GM23338 (cell line): ENCODE measurements around the gene SPSB4. TPM values are rescaled to one million over a fixed set of nuclear protein-coding genes. Genes with fewer than 3 reads are reported as not detected.

Experiments used
- ATAC-seq: fragments of 200-7000 bp; cut with Tn5 transposase; 3 replicates; pipeline ENCODE4 v1.9.1; 2020
- DNase-seq: peaks from one replicate; pipeline ENCODE4 v3.0.0-alpha.2; 2015; ENCODE audit warnings: low spot score
- H2AFZ ChIP-seq: fragments of 200-600 bp; sonication (generic); 2 replicates; pipeline ENCODE4 v1.8.0; 2016; ENCODE audit warnings: antibody characterized with exemption, mild to moderate bottlenecking, moderate library complexity
- H3F3A ChIP-seq: fragments of 200-600 bp; sonication (generic); replicated peaks from 2 replicates; pipeline ENCODE4 v1.8.0; 2017; ENCODE audit warnings: antibody characterized with exemption, mixed run types, low read depth
- H3K27ac ChIP-seq: fragments of 200-600 bp; sonication (generic); 2 replicates; pipeline ENCODE4 v1.6.1; 2016; ENCODE audit warnings: low read depth
- H3K27me3 ChIP-seq: fragments of 200-600 bp; sonication (generic); 2 replicates; pipeline ENCODE4 v1.8.0; 2016; ENCODE audit warnings: mild to moderate bottlenecking, mixed run types, moderate library complexity; ENCODE audit not compliant: insufficient read depth
- H3K36me3 ChIP-seq: fragments of 200-600 bp; sonication (generic); 2 replicates; pipeline ENCODE4 v1.8.0; 2016; ENCODE audit warnings: mild to moderate bottlenecking; ENCODE audit not compliant: insufficient read depth
- H3K4me1 ChIP-seq: fragments of 200-600 bp; sonication (generic); 2 replicates; pipeline ENCODE4 v1.8.0; 2016; ENCODE audit warnings: mild to moderate bottlenecking, moderate library complexity; ENCODE audit not compliant: insufficient read depth
- H3K4me2 ChIP-seq: fragments of 200-600 bp; sonication (generic); 2 replicates; pipeline ENCODE4 v1.7.1; 2017; ENCODE audit warnings: mixed run types
- H3K4me3 ChIP-seq: fragments of 200-600 bp; sonication (generic); 2 replicates; pipeline ENCODE4 v1.6.1; 2016; ENCODE audit warnings: mixed run types
- H3K79me2 ChIP-seq: fragments of 200-600 bp; sonication (generic); replicated peaks from 2 replicates; pipeline ENCODE4 v1.8.0; 2017; ENCODE audit warnings: mild to moderate bottlenecking; ENCODE audit not compliant: insufficient read depth
- H3K9me2 ChIP-seq: fragments of 200-600 bp; sonication (generic); 2 replicates; pipeline ENCODE4 v1.8.0; 2017; ENCODE audit not compliant: insufficient read depth
- H4K20me1 ChIP-seq: fragments of 200-600 bp; sonication (generic); replicated peaks from 2 replicates; pipeline ENCODE4 v1.8.0; 2017; ENCODE audit warnings: mild to moderate bottlenecking; ENCODE audit not compliant: insufficient read depth
- H3K27ac Mint-ChIP-seq: 2 replicates; pipeline ENCODE4 v1.8.0; 2020; ENCODE audit warnings: inconsistent platforms, mild to moderate bottlenecking, moderate library complexity, mixed read lengths
- H3K27me3 Mint-ChIP-seq: 3 replicates; pipeline ENCODE4 v1.8.0; 2022; ENCODE audit warnings: low read depth, mild to moderate bottlenecking, moderate library complexity, mixed read lengths, inconsistent platforms; ENCODE audit not compliant: insufficient read depth, poor library complexity
- H3K36me3 Mint-ChIP-seq: 3 replicates; pipeline ENCODE4 v1.8.0; 2021; ENCODE audit warnings: low read depth, mild to moderate bottlenecking, inconsistent platforms, moderate library complexity, mixed read lengths
- H3K4me1 Mint-ChIP-seq: 3 replicates; pipeline ENCODE4 v1.8.0; 2020; ENCODE audit warnings: mild to moderate bottlenecking, inconsistent platforms, mixed read lengths
- H3K4me3 Mint-ChIP-seq: 3 replicates; pipeline ENCODE4 v1.8.0; 2021; ENCODE audit warnings: moderate library complexity, mild to moderate bottlenecking, inconsistent platforms, mixed read lengths
- H3K9me3 Mint-ChIP-seq: 3 replicates; pipeline ENCODE4 v1.8.0; 2020; ENCODE audit warnings: moderate library complexity, mild to moderate bottlenecking, inconsistent platforms, mixed read lengths
- CREB1 ChIP-seq: fragments of 250-450 bp; sonication (Bioruptor Pico); IDR thresholded peaks from 2 replicates; pipeline ENCODE4 v1.5.0; 2020; ENCODE audit warnings: low read depth, mild to moderate bottlenecking, moderate library complexity
- EZH2 ChIP-seq: fragments of 200-600 bp; sonication (generic); IDR thresholded peaks from one replicate; pipeline ENCODE4 v1.8.0; 2017; ENCODE audit warnings: antibody characterized with exemption, mild to moderate bottlenecking, low read depth; ENCODE audit not compliant: unreplicated experiment
- EZH2phosphoT487 ChIP-seq: fragments of 200-600 bp; sonication (generic); IDR thresholded peaks from one replicate; pipeline ENCODE4 v1.8.1; 2018; ENCODE audit warnings: antibody characterized with exemption; ENCODE audit not compliant: unreplicated experiment
- JUNB ChIP-seq: IDR thresholded peaks from one replicate; pipeline ENCODE4 v1.6.1; 2016; ENCODE audit warnings: antibody characterized with exemption; ENCODE audit not compliant: unreplicated experiment
- NANOG ChIP-seq: IDR thresholded peaks from 2 replicates; pipeline ENCODE4 v1.6.1; 2016; ENCODE audit warnings: antibody characterized with exemption, borderline replicate concordance
- POLR2AphosphoS5 ChIP-seq: IDR thresholded peaks from 2 replicates; pipeline ENCODE4 v1.6.1; 2016; ENCODE audit warnings: antibody characterized with exemption, low read depth
- REST ChIP-seq: IDR thresholded peaks from one replicate; pipeline ENCODE4 v1.6.1; 2018; ENCODE audit warnings: antibody characterized with exemption; ENCODE audit not compliant: unreplicated experiment
- STAT1 ChIP-seq: IDR thresholded peaks from one replicate; pipeline ENCODE4 v1.6.1; 2016; ENCODE audit warnings: antibody characterized with exemption; ENCODE audit not compliant: unreplicated experiment
- ZNF114 ChIP-seq: fragments of 250-450 bp; sonication (Bioruptor Pico); IDR thresholded peaks from 2 replicates; pipeline ENCODE4 v1.5.0; 2020; ENCODE audit warnings: mild to moderate bottlenecking, moderate library complexity
- ZNF331 ChIP-seq: fragments of 250-450 bp; sonication (Bioruptor Pico); IDR thresholded peaks from 2 replicates; pipeline ENCODE4 v1.5.0; 2020; ENCODE audit warnings: low read depth, mild to moderate bottlenecking, moderate library complexity
- ZNF462 ChIP-seq: fragments of 250-450 bp; sonication (Bioruptor Pico); IDR thresholded peaks from 2 replicates; pipeline ENCODE4 v1.5.0; 2020; ENCODE audit warnings: mild to moderate bottlenecking, moderate library complexity
- polyA plus RNA-seq: library from polyadenylated mRNA; unstranded; fragments of >200 nt; fragmentation: Nextera tagmentation; extraction: Ambion mirVana; gene quantifications from 2 replicates; pipeline ENCODE4 v1.2.1, GENCODE V29; 2016
- total RNA-seq: library from RNA; depleted of rRNA; stranded (reverse); fragments of >200 nt; shearing (Covaris generic); gene quantifications from 2 replicates; pipeline ENCODE4 v1.2.3, GENCODE V29; 2014
- TF ChIP-seq, protein P1 (sequence below): IDR thresholded peaks from 2 replicates; pipeline ENCODE4 v1.6.1; 2016; ENCODE audit warnings: antibody characterized with exemption
- TF ChIP-seq, protein P2 (sequence below), 2 experiments: fragments of 200-600 bp in 1 of 2; sonication (generic) in 1 of 2; conservative IDR thresholded peaks; 2 replicates each; pipeline versions ENCODE4 v1.5.1 to v1.6.1; 2016 to 2017; ENCODE audit warnings: antibody characterized with exemption in 2 of 2, low read depth in 2 of 2, mild to moderate bottlenecking in 2 of 2, moderate library complexity in 1 of 2

SPSB4 gene
- total and polyA plus RNA-seq, 2 experiments from 2014 or later, result 6.7 to 25.9 TPM

DNA sequence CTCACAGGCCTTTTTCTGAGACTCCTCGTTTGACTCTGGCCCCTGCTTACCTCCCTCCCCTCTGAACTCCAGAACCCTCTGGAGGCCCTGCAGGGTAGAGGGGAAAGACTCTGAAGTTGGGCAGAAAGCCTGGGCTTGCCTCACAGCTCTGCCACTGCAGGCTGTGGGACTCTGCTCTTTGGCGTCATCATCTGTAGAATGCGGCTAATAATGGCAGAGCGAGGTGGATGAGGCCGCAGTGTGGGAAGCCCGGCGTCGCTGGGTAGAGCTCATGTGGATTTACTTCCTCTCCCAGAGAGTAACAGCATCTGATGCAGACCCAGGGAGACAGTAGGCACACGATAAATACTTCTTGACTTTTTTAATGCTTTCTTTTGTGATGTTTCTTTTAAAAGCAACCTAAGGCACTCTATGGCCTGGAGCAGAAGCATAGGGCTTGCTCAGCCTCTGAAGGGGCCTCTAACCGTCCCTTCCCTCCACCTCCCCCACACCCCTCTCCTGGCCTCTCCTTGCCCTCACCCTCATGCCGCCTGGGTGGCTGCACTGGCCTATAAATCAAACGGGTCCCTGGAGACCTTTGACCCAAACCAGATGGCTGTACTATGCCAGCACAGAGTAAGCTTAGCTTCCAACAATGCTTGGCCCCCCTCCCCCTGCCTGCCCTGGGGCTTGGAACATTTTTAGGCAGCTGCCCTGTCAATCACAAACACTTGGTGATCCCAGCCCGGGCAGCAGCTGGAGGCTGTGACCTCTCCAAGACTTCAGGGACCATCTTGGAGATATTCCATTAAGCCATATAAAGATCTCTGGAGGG lies 32.9 kb downstream of the SPSB4 start:
- H3K27me3 ChIP-seq, result no peaks in the 10 kb centered on the region
- TF ChIP-seq POLR2AphosphoS5 (no peak), ZNF331 (CRISPR knock-in tag) (no peak), JUNB (no peak), EZH2phosphoT487 (no peak), STAT1 (no peak), EZH2 (no peak), CREB1 (CRISPR knock-in tag) (no peak), ZNF462 (CRISPR knock-in tag) (no peak), ZNF114 (CRISPR knock-in tag) (no peak), REST (no peak), NANOG (no peak)
- TF ChIP-seq, protein P1, sequence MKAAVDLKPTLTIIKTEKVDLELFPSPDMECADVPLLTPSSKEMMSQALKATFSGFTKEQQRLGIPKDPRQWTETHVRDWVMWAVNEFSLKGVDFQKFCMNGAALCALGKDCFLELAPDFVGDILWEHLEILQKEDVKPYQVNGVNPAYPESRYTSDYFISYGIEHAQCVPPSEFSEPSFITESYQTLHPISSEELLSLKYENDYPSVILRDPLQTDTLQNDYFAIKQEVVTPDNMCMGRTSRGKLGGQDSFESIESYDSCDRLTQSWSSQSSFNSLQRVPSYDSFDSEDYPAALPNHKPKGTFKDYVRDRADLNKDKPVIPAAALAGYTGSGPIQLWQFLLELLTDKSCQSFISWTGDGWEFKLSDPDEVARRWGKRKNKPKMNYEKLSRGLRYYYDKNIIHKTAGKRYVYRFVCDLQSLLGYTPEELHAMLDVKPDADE, result no peak
- TF ChIP-seq, protein P2, sequence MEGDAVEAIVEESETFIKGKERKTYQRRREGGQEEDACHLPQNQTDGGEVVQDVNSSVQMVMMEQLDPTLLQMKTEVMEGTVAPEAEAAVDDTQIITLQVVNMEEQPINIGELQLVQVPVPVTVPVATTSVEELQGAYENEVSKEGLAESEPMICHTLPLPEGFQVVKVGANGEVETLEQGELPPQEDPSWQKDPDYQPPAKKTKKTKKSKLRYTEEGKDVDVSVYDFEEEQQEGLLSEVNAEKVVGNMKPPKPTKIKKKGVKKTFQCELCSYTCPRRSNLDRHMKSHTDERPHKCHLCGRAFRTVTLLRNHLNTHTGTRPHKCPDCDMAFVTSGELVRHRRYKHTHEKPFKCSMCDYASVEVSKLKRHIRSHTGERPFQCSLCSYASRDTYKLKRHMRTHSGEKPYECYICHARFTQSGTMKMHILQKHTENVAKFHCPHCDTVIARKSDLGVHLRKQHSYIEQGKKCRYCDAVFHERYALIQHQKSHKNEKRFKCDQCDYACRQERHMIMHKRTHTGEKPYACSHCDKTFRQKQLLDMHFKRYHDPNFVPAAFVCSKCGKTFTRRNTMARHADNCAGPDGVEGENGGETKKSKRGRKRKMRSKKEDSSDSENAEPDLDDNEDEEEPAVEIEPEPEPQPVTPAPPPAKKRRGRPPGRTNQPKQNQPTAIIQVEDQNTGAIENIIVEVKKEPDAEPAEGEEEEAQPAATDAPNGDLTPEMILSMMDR (conservative IDR thresholded peaks at IDR 0.05; ENCODE audit: low read depth in 2 of 2), result no peak
- no peak overlapping the region for H3K27ac Mint-ChIP-seq
- no peak overlapping the region for H3K4me2 ChIP-seq
- H3K36me3 ChIP-seq, result no peaks in the 10 kb centered on the region
- peaks cover 28% of the 10 kb centered on the region for H3K4me1 ChIP-seq
- H3F3A ChIP-seq, result no peaks in the 10 kb centered on the region
- no peak overlapping the region for H2AFZ ChIP-seq
- no peaks in the 10 kb centered on the region for H3K36me3 Mint-ChIP-seq
- H3K27ac ChIP-seq, result no peak overlapping the region
- no peak overlapping the region for H3K4me3 Mint-ChIP-seq
- H3K9me2 ChIP-seq, result no peaks in the 10 kb centered on the region
- no peaks in the 10 kb centered on the region; the same call in 1 of the 2 replicates for H4K20me1 ChIP-seq
- no peaks in the 10 kb centered on the region for H3K9me3 Mint-ChIP-seq
- peaks cover 5% of the 10 kb centered on the region; the same call in 1 of the 2 replicates for H3K79me2 ChIP-seq
- ATAC-seq, result no peak
- H3K4me3 ChIP-seq, result no peak overlapping the region
- H3K4me1 Mint-ChIP-seq, result peaks cover 80% of the 10 kb centered on the region
- H3K27me3 Mint-ChIP-seq, result peaks cover 10% of the 10 kb centered on the region
- DNase-seq, result no peak
